ENCODE results near the gene MCMBP.
A peak's percentile ranks its signal among the peaks of the same experiment; 100 is the strongest.
"Not testable (repeated sequence)": the region's sequence is repeated elsewhere in the genome, so short reads cannot be mapped to it uniquely, and the experiment has no call there.

Gene MCMBP, protein sequence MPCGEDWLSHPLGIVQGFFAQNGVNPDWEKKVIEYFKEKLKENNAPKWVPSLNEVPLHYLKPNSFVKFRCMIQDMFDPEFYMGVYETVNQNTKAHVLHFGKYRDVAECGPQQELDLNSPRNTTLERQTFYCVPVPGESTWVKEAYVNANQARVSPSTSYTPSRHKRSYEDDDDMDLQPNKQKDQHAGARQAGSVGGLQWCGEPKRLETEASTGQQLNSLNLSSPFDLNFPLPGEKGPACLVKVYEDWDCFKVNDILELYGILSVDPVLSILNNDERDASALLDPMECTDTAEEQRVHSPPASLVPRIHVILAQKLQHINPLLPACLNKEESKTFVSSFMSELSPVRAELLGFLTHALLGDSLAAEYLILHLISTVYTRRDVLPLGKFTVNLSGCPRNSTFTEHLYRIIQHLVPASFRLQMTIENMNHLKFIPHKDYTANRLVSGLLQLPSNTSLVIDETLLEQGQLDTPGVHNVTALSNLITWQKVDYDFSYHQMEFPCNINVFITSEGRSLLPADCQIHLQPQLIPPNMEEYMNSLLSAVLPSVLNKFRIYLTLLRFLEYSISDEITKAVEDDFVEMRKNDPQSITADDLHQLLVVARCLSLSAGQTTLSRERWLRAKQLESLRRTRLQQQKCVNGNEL

DNA sequence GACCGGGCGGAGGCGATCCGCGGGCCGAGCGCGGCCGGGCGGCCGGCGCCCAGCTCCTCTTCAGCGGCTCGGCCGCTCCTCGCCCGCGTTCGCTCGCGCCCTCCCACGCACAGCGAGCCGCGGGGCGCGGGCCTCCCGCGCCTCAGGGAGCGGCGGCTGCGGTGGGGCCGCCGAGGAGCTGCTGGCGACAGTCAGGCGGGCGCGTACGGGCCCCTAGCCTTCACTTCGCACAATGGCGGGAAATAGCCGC lies at the start of gene MCMBP:
MCMBP (minus strand) TSS at position 234 of the 250 bp plus-strand sequence. CDS start 259 bp downstream, outside the sequence.
- DNase-seq: no peak

DNA sequence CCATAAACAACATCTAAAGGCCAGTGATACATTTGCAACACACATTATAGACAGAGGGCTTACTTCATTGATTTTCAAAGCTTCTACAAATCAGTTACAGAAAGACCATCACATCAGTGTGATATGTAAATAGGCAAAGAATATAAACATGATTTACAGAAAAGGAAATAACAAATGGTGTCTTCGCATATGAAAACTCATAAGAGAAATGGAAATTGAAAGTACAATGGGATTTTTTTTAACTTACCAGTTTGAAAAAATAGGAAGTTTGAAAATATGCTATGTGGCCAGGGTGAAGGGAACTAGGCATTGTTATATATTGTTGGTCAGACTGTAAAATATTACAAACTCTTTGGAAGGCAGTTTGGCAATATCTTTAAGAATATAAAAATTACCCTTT lies 47.2 kb upstream of the MCMBP start:
- no peak for DNase-seq

DNA sequence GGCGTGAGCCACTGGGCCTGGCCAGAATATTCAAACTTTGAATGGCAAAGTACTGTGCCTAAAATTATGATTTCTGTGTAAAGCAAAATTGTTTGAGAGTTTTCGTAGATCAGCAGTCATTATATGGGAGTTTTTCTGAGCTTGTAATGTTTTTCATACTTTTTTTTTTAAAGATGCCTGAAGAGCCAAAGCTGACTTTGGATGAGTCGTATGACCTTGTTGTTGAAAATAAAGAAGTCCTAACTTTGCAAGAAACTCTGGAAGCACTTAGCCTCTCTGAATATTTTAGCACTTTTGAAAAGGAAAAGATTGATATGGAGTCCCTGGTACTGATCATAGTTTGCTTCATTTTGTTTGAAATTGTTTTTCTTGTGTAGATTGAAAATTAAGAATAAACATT lies 46.6 kb upstream of the MCMBP start:
- DNase-seq: no peak

DNA sequence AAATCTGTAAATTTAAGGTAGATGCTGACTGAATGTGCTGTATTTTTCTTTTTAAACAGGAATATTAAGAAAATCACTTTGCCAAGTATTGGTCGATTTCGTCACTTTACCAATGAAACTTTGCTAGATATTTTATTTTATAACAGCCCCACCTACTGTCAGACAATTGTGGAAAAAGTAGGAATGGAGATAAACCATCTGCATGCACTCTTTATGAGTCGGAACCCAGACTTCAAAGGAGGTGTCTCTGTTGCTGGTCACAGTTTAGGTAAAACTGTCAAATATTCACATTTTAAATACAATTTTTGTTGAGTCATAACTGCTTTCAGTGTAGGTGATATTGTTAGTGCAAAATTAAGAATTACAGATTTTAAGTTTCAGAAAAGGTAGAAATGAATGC lies 45.1 kb upstream of the MCMBP start:
- no peak for DNase-seq

DNA sequence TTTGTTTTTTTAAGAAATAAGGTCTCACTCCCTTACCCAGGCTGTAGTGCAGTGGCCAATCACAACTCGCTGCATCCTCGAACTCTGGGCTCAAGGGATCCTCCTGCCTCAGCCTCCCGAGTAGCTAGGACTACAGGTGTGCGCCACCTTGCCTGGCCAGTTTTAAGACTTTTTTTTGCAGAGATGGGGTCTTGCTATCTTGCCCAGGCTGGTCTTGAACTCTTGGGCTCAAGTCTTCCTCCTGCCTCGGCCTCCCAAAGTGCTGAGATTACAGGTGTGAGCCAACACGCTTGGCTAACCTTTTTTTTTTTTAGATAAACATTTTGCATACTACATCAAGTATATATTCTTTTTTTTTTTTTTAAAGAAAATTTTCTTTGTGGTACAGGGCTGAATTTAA lies 38.0 kb upstream of the MCMBP start:
- no peak for DNase-seq

DNA sequence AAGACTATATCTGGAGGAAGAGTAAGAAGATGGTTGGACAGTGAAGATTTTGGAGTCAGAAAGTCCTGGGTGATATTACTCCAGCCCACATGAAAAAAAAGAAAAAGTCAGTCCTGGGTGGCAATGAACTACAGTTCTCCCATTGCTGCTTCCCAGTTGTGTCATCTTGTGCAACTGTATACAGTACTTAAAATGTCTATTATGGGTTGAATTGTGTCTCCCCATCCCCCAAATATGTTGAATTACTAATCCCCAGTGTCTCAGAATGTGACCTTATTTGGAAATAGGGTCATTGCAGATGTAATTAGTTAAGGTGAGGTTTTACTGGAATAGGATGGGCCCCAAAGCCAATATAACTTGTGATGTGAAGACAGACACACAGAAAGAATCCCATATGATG lies 35.5 kb upstream of the MCMBP start:
- DNase-seq: no peak

DNA sequence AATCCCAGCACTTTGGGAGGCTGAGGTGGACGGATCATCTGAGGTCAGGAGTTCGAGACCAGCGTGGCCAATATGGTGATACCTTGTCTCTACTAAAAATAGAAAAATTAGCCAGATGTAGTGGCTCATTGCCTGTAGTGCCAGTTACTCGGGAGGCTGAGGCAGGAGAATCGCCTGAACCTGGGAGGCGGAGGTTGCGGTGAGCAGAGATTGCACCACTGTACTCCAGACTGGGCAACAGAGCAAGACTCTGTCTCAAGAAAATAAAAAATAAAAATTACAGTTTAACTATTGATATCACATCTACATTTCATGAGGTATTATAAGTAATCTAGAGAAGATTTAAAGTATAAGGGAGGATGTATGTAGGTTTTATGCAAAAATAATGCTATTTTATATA lies 35.1 kb upstream of the MCMBP start:
- not testable (repeated sequence) for DNase-seq

DNA sequence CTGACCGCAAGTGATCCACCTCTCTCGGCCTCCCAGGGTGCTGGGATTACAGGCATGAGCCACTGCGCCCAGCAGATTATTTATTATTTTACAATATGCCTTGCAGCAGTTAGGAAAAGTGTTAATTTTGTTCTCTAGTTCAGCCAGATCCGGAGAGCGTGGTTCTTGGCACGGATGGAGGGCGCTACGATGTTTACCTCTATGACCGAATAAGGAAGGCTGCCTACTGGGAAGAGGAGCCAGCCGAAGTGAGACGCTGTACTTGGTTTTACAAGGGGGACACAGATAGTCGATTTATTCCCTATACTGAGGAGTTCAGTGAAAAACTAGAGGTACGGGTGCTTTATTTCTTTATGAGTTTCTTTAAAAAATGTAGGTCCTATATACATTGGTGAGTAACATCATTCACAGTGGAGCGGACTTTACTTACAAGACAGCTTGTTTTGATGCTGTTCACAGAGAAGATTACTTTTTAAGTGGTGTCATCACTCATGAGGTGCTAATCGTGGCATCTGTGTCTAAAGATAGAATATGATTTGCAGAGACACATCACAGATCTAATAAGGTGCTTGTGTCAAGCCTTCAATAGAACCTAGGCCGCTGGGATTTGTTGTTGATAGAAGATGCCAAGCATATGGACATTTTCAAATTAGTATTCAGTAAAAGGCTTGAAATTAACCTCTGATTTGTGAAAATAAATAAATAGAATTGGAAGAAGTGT lies 31.5 kb upstream of the MCMBP start:
- no peak for DNase-seq

DNA sequence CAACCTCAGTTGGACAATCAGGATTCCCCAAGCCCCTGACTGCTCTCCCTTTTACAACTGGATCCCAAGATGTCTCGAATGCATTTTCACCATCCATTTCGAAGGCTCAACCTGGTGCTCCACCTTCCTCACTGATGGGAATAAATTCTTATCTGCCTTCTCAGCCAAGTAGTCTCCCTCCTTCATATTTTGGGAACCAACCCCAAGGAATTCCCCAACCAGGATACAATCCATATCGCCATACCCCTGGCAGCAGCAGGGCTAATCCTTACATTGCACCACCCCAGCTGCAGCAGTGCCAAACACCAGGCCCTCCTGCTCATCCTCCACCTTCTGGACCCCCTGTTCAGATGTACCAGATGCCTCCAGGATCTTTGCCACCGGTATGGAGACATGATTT lies 25.9 kb upstream of the MCMBP start:
- DNase-seq: no peak

DNA sequence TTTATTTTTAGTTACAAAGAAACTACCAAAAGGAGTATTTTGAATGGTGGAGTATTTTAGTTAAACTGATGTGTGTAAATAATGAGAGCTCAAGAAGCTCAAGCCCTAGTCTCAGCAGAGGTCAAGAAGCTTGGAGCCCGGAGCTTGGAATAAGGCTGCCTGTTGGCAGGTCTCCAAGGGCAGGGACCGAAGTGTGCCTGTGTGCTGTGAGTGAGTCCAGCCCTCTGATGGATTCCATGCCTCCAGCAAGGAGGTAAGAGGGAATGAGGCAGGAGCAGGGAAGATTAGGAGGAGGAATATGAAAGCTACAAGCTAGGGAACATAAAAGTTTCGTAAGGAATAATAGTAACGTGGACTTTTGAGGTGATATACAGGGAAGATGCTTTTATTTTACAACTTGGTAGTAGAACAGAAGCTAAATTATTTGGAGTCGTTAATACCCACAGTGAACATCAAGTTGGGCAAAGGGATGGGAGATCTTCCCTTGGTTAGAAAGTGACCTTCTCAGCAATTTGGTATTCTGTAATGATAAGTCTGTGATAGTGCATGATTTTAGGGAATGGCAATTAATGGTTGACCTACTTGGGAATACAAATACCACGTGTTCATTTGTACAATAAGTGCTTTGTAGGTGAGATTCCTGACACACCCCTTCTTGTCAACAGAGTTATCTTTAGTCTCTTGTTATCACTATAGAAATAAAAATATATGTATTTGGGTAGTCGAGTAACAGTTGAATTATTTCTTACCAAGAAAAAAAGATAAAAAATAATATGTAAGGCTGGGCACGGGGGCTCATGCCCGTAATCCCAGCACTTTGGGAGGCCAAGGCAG lies 24.5 kb upstream of the MCMBP start:
- DNase-seq: no peak

DNA sequence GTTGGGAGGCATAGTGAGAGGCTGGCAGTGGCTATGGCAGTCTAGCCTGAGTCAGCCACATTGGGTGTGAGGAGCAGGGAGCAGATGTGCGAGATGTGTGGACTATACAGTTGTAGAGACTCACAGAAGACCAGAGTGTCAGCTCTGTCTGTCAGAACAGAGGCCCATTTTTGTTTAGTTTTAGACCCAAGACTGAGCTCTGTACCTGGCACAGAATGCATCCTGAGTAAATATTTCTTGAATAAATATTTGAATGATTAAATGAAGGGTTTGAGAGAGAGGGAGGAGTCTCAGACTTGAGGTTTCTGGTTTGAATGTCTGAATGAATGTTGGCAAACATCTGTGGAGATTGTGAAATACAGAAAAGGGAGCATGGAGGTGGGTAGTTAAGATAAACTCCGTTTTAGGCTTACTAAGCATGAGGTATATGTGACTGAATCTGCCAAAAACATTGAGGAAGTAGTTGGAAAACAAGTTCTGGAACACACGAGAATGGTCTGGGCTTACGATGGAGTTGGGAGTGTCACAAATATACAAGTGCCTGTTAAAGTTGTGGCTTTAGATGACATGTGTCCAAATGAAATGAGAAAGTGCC lies 23.5 kb upstream of the MCMBP start:
- DNase-seq: no peak

DNA sequence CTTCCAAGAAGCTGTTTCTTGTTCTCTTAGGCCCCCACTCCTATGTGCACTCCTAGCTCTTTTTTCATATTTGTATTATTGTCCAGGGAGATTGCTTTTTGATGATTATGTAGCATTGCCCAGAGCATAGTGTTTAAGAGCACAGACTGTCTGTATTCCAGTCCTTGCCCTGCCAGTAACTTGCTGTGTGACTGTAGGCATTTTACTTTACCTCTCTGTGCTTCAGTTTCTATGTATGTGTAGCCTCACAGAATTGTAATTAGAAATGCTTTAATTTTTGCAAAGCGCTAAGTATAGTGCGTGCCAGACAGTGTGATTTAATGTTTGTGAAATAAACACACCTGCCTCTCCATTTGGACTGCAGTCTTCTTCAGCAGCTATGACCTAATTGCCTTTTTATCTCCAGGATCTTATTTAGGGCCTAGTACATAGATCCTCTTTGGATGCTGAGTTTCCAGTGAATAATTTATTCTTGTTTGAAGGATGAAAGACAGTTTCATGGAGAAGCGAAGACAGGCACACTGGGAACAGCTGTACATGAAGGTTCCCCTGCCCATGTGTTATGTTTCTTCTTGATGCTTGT lies 21.3 kb upstream of the MCMBP start:
- no peak for DNase-seq

DNA sequence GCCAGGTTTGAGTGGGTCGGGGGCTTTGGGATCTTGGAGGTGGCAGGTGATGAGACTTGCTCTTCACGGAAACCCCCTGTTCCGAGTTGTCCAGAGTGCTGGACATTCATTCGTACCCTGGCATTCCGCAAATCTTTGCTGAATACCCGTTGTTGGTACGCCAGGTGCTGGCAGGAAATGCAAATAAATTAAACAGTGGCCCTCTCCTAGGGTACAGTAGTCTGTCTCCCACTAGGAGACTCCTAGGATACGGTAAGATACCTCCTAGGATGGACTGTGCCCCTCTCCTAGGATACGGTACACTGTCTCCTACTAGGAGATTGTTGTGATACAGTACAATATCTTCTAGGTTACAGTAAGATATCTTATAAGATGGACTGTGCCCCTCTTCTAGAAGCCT lies 20.4 kb upstream of the MCMBP start:
- no peak for DNase-seq

DNA sequence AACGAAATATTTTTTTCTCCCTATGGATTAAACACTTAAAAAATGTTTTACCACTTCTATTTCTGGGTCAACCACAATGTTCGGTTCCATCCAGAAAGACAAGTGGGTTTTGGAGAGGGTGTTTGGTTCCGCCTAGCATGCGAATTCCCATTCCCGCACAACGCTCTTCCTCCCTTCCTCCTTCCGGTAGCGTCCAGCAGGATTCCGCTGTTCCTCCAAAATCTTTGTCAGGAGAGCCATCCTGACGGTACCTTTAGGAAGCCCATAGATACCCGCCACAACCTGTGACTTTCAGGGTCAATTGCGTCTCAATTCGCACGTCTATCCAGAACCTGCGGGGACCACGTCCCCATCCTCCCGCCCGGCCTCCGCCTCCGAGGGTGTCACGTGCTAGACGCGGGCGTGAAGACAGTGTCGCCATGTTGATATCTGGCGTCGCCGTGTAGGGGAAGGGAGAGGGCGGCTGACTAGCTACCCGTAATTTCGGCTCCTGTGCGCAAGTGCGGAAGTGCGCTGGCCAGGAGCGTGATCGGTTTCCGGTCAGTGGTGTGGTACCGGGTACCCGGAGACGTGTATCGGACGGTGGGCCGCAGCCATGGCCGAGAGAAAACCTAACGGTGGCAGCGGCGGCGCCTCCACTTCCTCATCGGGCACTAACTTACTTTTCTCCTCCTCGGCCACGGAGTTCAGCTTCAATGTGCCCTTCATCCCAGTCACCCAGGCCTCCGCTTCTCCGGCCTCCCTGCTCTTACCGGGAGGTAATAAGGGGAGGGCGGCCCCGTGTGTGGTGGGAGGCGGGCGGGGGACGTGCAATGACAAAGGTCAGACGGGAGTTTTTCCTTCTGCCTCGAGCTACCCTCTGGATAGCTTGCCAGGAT lies 19.8 kb upstream of the MCMBP start, which contains the start of gene SEC23IP:
SEC23IP (plus strand) TSS at position 543 of the 878 bp plus-strand sequence; CDS start at position 596, 53 bp downstream.
- peak; percentile 92 for DNase-seq

DNA sequence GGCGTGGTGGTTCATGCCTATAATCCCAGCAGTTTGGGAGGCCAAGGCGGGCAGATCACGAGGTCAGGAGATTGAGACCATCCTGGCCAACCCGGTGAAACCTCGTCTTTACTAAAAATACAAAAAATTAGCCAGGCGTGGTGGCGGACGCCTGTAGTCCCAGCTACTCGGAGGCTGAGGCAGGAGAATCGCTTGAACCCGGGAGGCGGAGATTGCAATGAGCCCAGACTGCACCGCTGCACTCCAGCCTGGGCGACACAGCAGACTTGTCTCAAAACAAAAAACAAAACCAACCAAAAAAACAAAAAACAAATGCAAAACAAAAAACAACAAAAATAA lies 19.2 kb upstream of the MCMBP start:
- not testable (repeated sequence) for DNase-seq

DNA sequence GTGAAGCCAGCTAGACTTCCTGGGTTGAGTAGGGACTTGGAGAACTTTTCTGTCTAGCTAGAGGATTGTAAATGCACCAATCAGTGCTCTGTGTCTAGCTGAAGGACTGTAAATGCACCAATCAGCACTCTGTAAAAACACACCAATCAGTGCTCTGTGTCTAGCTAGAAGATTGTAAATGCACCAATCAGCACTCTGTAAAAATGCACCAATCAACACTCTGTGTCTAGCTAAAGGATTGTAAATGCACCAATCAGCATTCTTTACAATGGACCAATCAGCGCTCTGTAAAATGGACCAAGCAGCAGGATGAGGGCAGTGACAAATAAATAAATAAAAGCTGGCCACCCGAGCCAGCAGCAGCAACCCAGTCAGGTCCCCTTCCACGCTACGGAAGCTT lies 17.7 kb upstream of the MCMBP start:
- DNase-seq: not testable (repeated sequence)

DNA sequence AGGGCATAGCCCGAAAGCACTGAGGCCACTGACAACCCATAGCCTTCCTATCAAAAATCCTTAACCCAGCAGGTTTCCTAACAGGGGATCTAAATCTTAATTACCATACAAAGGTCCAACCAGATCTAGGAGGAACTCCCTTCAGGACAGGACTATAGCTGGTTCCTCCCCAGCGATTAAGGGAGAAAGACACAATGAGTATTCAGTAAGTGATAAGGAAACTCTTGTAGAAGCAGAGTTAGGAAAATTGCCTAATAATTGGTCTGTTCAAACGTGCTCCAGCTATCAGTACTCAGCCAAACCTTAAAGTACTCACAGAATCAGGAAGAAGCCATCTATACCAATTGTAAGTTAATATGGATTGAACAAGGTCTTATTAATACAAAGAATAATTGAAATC lies 16.6 kb upstream of the MCMBP start:
- DNase-seq: not testable (repeated sequence)

DNA sequence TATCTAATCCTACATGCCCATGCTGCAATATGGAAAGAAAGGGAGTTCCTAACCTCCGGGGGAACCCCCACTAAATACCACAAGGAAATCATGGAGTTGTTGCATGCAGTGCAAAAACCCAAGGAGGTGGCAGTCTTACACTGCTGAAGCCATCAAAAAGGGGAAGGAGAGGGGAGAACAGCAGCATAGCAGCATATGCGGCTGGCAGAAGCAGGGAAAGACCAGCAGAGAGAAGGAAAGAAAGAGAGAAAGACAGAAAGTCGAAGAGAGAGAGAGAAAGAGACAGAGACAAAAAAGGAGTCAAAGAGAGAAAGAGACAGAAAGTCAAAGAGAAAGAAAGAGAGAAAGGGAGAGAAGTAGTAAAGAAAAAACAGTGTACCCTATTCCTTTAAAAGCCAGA lies 16.1 kb upstream of the MCMBP start:
- DNase-seq: not testable (repeated sequence)

DNA sequence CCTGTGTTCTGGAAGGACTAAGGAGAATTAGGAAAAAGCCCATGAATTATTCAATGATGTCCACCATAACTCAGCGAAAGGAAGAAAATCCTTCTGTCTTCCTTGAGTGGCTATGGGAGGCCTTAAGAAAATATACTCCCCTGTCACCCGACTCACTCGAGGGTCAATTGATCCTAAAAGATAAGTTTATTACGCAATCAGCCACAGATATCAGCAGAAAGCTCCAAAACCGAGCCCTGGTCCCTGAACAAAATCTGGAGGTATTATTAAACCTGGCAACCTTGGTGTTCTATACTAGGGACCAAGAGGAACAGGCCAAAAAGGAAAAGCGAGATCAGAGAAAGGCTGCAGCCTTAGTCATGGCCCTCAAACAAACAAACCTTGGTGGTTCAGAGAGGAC lies 13.4 kb upstream of the MCMBP start:
- DNase-seq: not testable (repeated sequence)

DNA sequence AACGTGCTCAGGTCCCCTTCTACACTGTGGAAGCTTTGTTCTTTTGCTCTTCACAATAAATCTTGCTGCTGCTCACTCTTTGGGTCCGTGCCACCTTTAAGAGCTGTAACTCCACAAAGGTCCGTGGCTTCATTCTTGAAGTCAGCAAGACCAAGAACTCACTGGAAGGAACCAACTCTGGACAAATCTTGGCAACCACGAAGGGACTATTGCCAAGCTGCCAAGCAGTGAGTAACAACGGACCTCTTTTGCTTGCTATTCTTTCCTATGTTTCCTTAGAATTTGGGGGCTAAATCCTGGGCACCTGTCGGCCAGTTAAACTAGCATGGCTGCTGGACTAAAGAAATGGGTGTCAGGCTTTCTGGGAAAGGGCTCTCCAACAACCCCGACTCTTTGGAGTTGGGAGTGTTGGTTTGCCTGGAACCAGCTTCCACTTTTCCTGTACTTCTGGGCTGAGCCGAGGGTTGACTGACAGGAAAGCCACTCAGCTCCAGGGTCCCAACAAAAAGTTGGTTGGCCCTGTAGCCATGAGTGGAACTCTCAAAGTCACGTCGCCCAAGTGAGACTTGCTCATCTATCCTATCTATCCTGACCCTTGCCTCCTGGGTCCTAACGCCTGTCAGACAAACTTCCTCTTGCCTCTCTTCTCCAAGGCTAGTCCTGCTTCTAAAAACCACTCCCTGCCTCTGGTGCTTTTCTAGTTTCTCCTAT lies 11.4 kb upstream of the MCMBP start:
- not testable (repeated sequence) for DNase-seq

DNA sequence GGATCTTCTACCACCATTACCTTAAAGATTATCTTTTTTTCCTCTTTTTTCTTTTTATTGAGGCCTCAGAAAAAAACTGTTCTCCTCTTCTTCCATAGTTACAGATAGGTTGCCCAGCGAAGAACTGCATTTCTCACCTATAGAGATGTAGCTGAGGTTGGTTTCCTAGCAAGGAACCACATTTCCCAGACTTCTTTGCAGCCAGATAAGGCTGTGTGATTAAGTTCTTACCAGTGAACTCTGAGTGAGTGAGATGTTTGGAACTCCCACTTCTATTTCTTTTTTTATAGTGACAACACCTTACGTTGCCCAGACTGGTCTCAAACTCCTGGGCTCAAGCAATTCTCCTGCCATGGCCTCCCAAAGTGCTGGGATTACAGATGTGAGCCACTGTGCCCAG lies 5.9 kb upstream of the MCMBP start:
- DNase-seq: no peak
